Glomerular endothelial cell (primary cell): ENCODE results near the gene ANKH. TPM values are rescaled to one million over a fixed set of nuclear protein-coding genes. Genes with fewer than 3 reads are reported as not detected.

ENCODE experiments used
- DNase-seq: peaks from one replicate; pipeline ENCODE4 v3.0.0-alpha.2; 2011; ENCODE audit warnings: low read depth, low spot score; ENCODE audit errors: extremely low read depth
- total RNA-seq: library from RNA; depleted of rRNA; stranded (reverse); fragments of >200 nt; gene quantifications from 2 replicates; pipeline ENCODE4 v1.2.3, GENCODE V29; 2015

The ANKH gene
- total RNA-seq, 1 donor from 2014 or later = 20.1 TPM

GRCh38 chr5:14721990-14722656, 149.5 kb downstream of the ANKH start:
- no peak for DNase-seq

- DNase-seq = no peak
Measured at GRCh38 chr5:14720236-14720923, 151.2 kb downstream of the ANKH start.

- no peak for DNase-seq
Measured at GRCh38 chr5:14718778-14719177, 152.8 kb downstream of the ANKH start.

GRCh38 chr5:14716755-14717752, 154.5 kb downstream of the ANKH start:
- DNase-seq = no peak

- DNase-seq = no peak
Measured at GRCh38 chr5:14715481-14715880, 156.1 kb downstream of the ANKH start.

- no peak for DNase-seq
Measured at GRCh38 chr5:14714706-14715105, 156.9 kb downstream of the ANKH start.

- DNase-seq = no peak
Measured at GRCh38 chr5:14713476-14714390, 157.8 kb downstream of the ANKH start.

- no peak for DNase-seq
Measured at GRCh38 chr5:14712666-14713065, 158.9 kb downstream of the ANKH start.

- no peak for DNase-seq
Measured at GRCh38 chr5:14712131-14712530, 159.4 kb downstream of the ANKH start.

GRCh38 chr5:14710313-14710994, 161.1 kb downstream of the ANKH start:
- DNase-seq = no peak

- DNase-seq = no peak
Measured at GRCh38 chr5:14708551-14708950, 163.0 kb downstream of the ANKH start.

- DNase-seq = no peak
Measured at GRCh38 chr5:14707811-14708390, 163.7 kb downstream of the ANKH start.

GRCh38 chr5:14706615-14707021, 165.0 kb downstream of the ANKH start:
- DNase-seq = no peak

- no peak for DNase-seq
Measured at GRCh38 chr5:14705556-14705955, 166.0 kb downstream of the ANKH start.

GRCh38 chr5:14702238-14702839, 169.2 kb downstream of the ANKH start:
- no peak for DNase-seq

- DNase-seq = no peak
Measured at GRCh38 chr5:14701556-14701955, 170.0 kb downstream of the ANKH start.

- no peak for DNase-seq
Measured at GRCh38 chr5:14700478-14701436, 170.8 kb downstream of the ANKH start.
